ENCODE data around the gene CAPZB. TPM values are rescaled to one million over a fixed set of nuclear protein-coding genes. Genes with fewer than 3 reads are reported as not detected.

Gene CAPZB
- total RNA-seq, 2 donors from 2014 or later = 119 to 174 TPM

DNA sequence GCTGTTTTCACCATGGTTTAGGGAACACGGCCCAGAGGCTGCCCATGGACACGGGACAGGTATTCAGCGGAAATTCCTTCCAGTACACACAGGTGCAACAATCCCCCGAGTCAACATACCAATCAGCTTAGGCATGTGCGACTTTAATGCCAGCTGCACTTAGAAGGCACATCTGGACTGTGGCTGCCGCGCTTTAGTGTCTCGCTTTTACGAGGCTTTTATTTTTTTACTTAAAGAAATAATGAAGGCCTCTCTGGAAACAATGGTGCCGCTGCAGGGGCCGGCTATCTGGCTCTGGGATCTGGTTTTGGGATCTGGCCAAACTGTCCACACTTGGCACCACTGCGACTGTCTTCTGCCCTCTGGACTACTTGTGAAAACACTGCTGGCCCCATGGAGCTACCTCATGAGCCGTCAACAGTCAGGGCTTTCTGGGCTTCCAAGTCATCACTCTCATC lies 117.7 kb downstream of the CAPZB start:
- no peak for DNase-seq (ENCODE audit: low spot score)
- peaks cover 10 to 42% of the 10 kb centered on the region in 2 donors for H3K4me1 ChIP-seq (ENCODE audit: control insufficient read depth in 1 of 2, low read depth in 2 of 2)
- H3K27me3 ChIP-seq (replicated peaks; ENCODE audit: insufficient read depth) = no peaks in the 10 kb centered on the region
- H3K36me3 ChIP-seq = peaks cover 3% of the 10 kb centered on the region
- no peak overlapping the region for H3K4me3 ChIP-seq
- no peak overlapping the region for H3K27ac ChIP-seq
- H3K9me3 ChIP-seq = no peaks in the 10 kb centered on the region
- no peak for ATAC-seq (ENCODE audit: insufficient number of reproducible peaks, low FRiP score, low read depth)
- TF ChIP-seq, protein P1, sequence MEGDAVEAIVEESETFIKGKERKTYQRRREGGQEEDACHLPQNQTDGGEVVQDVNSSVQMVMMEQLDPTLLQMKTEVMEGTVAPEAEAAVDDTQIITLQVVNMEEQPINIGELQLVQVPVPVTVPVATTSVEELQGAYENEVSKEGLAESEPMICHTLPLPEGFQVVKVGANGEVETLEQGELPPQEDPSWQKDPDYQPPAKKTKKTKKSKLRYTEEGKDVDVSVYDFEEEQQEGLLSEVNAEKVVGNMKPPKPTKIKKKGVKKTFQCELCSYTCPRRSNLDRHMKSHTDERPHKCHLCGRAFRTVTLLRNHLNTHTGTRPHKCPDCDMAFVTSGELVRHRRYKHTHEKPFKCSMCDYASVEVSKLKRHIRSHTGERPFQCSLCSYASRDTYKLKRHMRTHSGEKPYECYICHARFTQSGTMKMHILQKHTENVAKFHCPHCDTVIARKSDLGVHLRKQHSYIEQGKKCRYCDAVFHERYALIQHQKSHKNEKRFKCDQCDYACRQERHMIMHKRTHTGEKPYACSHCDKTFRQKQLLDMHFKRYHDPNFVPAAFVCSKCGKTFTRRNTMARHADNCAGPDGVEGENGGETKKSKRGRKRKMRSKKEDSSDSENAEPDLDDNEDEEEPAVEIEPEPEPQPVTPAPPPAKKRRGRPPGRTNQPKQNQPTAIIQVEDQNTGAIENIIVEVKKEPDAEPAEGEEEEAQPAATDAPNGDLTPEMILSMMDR (IDR thresholded peaks at IDR 0.05) = no peak

DNA sequence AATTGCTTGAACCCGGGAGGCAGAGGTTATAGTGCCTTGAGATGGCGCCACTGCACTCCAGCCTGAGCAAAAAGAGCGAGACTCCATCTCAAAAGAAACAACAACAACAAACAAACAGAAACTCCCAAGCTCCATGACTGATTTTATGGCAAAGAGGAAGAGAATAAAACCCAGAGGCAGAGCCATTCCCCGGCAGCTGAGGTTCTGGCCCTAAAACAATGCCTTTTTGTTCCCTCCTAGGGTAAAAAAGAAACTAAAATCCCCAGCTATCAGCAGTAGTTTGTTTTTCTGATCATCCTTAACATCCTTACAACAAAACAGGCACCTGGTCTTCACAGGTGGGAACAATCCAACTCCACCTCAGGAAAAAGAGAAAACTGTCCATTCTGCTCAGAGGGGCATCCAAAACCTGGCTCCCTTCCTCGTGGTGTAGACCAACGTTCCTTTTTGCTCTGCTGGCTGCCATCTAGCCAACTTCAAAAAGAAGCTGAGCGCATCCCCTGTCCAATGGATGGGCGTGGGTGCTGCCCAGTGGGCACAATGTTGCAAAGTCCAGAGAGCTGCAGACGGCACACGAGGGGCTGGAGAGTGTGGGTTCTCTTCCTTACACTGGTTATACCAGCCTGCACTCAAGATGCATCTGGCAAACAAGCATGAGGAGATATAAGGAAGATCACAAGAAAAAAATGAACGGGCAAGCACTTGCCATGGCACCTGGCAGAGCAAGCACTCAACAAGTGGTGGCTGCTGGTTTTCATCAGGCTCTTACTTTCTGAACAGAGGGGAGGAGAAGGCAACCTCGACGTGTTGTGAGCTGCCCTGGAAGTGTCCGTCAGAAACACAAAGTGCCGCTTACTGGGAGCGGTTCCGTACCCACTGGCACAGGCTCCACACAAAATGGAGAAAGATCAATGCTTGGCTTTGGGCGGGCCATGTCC lies 118.5 kb downstream of the CAPZB start:
- Histone ChIP-seq H3K4me1 (ENCODE audit: control insufficient read depth in 1 of 2, low read depth in 2 of 2) (peaks cover 10 to 42% of the 10 kb centered on the region in 2 donors), H3K27me3 (replicated peaks; ENCODE audit: insufficient read depth) (no peaks in the 10 kb centered on the region), H3K36me3 (peaks cover 3% of the 10 kb centered on the region), H3K4me3 (no peak overlapping the region), H3K9me3 (no peaks in the 10 kb centered on the region), H3K27ac (no peak overlapping the region)
- TF ChIP-seq, protein P1 (IDR thresholded peaks at IDR 0.05) = no peak
- DNase-seq (ENCODE audit: low spot score) (no peak), ATAC-seq (ENCODE audit: insufficient number of reproducible peaks, low FRiP score, low read depth) (no peak)

DNA sequence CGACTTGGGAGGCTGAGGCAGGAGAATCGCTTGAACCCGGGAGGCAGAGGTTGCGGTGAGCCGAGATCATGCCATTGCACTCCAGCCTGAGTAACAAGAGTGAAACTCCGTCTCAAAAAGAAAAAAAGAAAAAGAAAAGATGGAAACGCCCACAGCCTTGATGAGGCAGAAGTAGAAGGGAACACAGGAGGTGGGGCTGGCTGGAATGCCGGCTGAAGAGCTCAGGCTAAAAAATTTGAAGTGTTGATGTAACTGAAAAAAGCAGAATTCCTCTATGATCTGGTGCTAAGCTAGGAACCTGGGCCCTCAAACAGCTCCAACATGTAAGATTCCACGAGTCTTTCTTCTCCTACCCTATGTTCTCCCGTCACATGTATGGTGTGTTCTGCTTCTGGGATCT lies 119.6 kb downstream of the CAPZB start:
- ATAC-seq (ENCODE audit: insufficient number of reproducible peaks, low FRiP score, low read depth) (no peak), DNase-seq (ENCODE audit: low spot score) (no peak)
- H3K36me3 ChIP-seq = peaks cover 3% of the 10 kb centered on the region
- TF ChIP-seq, protein P1 (IDR thresholded peaks at IDR 0.05) = no peak
- H3K27ac ChIP-seq = no peak overlapping the region
- peaks cover 10 to 53% of the 10 kb centered on the region in 2 donors for H3K4me1 ChIP-seq (ENCODE audit: control insufficient read depth in 1 of 2, low read depth in 2 of 2)
- H3K4me3 ChIP-seq = no peak overlapping the region
- H3K27me3 ChIP-seq (replicated peaks; ENCODE audit: insufficient read depth) = no peaks in the 10 kb centered on the region
- no peaks in the 10 kb centered on the region for H3K9me3 ChIP-seq

DNA sequence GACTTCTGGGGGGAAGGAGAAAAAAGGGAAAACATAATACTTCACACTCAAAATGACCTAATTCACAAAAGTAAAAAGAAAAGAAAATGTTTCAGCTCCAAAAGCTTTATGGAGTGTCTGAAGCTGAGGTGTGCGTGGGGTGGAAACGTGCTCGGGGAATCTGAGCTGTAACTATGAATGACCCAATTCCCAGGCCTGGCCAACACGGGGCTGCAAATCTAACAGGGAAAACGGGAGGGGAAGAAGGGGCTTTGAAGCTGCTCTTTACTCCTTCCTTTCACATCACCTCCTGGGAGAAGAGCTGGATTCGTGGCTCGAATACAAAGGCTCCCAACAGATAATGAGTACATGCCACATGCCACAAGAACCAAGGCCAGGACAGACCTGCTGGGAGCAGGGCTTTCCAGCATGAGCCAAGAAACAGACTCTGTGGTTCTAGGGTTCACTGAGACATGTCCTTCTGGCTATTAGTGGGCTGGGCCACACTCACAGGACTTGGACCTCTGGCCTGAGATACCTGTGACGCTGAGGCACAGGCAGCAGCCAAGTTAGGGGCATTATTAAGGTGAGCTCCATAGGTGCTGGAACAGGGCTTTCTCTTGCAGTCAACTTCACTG lies 121.7 kb downstream of the CAPZB start:
- peaks cover 3% of the 10 kb centered on the region for H3K36me3 ChIP-seq
- H3K4me3 ChIP-seq = no peak overlapping the region
- TF ChIP-seq, protein P1 (IDR thresholded peaks at IDR 0.05) = no peak
- no peaks in the 10 kb centered on the region for H3K27me3 ChIP-seq (replicated peaks; ENCODE audit: insufficient read depth)
- DNase-seq (ENCODE audit: low spot score) (no peak), ATAC-seq (ENCODE audit: insufficient number of reproducible peaks, low FRiP score, low read depth) (no peak)
- no peak overlapping the region for H3K27ac ChIP-seq
- H3K9me3 ChIP-seq = no peaks in the 10 kb centered on the region
- H3K4me1 ChIP-seq (ENCODE audit: control insufficient read depth in 1 of 2, low read depth in 2 of 2) = peaks cover 10 to 51% of the 10 kb centered on the region in 2 donors

DNA sequence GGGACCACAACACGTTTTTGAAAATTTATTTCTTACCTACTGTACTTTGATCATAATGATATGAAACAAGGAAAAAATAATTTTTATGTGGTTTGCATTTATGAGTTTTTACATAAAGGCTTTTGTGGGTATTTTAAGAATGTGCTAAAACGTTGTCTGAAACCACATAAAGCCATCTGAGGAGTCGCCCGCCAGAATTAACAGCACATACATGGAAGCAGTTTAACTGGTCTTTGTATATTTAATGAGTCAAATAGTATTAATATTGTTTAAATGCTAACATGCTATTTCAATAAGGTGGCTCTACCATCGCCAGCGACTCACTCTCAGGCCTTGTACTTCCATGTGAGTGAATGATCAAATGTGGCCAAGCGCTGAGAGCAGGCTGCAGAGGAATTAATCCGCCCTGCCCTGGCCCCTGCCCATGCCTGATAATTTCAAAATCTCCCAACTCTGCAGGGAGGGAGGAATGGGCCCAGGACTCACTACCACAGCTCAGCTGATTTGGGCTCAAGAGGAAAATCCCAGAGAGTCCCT lies 123.7 kb downstream of the CAPZB start:
- Histone ChIP-seq H3K36me3 (peaks cover 3% of the 10 kb centered on the region), H3K4me3 (no peak overlapping the region), H3K9me3 (no peaks in the 10 kb centered on the region), H3K4me1 (ENCODE audit: control insufficient read depth in 1 of 2, low read depth in 2 of 2) (peaks cover 0 to 35% of the 10 kb centered on the region in 2 donors), H3K27ac (no peak overlapping the region), H3K27me3 (replicated peaks; ENCODE audit: insufficient read depth) (no peaks in the 10 kb centered on the region)
- TF ChIP-seq, protein P1 (IDR thresholded peaks at IDR 0.05) = no peak
- DNase-seq (ENCODE audit: low spot score) (no peak), ATAC-seq (ENCODE audit: insufficient number of reproducible peaks, low FRiP score, low read depth) (no peak)

Measured in thoracic aorta (tissue), 2 donors.